Stimulated activated naive CD4-positive, alpha-beta T cell treated with Interleukin-2 at 50 U/mL for 16 hours (primary cell): Measurements from ENCODE around the gene COBL.

Experiments used
- DNase-seq: peaks from one replicate; lab custom pipeline; 2025; lab: John Stamatoyannopoulos, UW

Gene COBL

DNA sequence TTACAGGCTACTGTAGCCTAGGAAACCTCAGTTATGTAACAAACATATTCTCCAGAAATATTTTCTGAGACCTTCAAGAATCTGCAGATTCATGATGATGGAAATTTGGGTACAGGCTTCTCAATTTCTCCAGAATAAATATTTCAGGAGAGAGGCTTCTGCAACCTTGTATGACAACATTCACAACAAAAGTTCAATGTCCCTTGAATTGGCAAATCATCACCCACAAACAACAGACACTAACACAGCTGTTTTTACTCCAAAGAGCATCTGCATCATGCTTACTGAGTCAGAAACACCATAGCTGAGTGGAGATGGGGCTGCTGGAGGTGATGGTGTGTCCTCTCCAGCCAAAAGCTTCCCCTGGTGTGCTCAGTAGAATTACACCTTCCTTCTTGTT, 9.3 kb upstream of the COBL start:
- no peak for DNase-seq

DNA sequence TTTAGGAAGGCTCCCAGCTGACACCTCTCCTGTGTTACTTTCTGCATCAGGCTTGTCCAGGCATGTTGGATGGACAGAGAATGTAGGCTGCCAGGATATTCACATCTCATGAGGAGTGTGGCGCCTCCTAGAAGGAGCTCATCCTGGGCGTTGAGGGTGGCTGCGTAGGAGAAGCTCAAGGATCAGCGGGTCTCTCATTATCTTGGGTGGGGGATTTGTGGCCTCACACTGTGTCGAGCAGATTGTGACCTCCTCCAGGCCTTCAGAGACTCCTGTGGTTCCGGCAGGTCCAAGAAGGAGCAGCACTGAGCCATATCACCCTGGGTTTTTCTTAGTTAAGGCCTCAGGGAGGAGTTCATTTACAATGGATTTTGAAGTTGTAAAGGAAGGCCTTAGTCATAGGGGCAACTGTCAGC, 8.7 kb upstream of the COBL start:
- no peak for DNase-seq

DNA sequence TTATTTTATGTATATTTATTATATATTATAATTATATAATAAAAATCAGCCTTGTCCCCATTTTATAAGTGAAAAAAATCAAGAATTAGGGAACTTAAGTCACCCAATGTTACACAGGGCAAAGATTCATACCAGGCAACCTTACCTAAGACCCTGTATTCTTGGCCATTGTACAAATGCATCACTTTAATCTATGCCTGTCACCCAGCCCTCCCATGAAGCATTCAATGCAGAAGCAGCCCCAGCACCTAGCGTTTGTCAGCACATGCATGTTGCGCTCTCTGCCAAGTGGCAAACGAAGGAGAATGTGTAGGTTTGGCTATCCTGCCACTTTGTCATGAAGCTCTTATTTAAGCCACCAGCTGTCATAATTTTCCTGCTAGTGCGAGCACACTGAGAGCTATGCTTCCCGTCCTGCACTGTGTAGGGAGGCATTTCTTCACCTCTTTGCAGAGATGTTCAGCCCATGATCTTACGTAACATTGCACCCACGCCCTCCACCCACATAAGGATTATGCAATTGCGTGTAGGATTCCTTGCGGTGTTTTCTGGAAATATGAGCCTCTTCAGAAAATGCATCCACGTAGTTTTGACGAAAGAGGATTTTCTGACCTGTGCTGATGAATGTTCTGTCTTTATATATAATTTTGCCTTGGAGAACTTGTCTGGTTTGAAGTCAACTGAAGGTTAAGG, 7.7 kb upstream of the COBL start:
- no peak for DNase-seq

DNA sequence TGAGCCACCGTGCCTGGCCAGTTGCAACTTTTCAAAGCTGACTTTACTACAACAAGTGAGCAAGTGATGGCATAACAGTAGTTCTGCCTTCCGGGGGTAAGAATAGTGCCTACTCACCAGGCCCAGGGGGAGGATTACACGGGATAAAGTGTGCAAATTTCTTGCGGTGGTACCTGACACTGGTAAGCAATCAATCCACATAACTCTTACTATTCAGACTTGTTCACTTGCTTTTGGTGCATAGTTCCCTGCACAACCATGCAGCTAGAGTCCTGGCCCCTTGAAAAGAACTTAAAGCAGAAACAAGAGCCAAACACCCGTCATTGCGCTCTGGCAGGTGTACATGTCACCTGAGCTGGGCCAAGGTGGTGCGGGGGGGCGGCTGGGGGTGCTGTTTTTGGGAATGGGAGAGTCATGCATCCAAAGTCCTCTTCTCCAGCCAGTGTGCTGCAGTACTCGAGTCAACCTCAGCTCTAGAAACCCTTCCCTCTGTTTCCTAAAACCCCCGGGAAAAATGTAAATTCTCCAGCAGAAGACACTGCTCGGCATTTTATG, 5.4 kb upstream of the COBL start:
- no peak for DNase-seq

DNA sequence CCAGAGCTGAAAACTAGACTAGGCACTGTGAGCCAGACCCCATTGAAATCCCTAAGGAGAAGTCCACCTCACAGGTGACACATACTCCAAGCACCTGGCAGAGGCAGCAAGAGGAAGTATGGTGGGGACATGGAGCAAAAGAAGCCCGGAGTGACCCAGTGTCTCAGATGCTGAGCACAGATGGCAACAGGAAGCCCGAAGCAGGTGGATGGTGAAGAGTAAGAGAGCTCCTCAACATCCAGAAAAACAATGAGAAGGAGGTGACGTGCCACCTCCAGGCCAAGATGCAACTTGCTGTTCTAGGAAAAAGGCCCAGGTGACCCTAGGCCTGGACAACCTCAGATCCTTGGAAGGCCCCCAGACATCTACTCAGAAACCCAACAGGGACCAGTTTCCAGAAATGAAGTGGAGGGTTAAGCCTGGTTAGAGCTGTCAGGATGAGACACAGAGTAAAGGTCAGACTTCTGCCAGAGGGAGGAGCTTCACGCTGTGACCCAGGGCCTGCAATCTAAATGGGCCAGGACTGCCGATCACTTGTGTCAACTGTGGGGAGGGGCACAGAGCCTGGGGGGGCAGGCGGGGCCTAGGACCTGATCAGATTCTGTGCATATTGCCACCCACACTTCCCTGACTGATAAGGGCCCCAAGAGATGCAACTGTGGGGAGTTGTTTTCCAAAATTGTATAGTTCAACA, 2.4 kb upstream of the COBL start:
- DNase-seq: no peak

DNA sequence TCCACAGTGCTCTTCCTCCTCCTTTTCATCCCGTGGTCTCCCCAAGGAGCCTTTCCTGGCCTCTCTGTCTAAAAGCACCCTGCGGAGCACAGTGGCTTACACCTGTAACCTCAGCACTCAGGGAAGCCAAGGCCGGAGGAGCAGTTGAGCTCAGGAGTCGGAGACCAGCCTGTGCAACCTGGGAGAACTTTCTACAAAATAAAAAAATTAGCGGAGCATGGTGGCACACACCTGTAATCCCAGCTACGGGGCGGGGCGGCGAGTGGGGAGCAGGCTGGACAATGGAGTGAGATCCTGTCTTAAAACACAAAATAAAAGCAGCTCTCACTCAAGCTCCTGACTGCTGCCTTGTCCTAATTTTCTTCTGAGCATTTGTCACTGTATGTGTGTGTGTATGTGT, 1.4 kb upstream of the COBL start:
- DNase-seq: no peak

DNA sequence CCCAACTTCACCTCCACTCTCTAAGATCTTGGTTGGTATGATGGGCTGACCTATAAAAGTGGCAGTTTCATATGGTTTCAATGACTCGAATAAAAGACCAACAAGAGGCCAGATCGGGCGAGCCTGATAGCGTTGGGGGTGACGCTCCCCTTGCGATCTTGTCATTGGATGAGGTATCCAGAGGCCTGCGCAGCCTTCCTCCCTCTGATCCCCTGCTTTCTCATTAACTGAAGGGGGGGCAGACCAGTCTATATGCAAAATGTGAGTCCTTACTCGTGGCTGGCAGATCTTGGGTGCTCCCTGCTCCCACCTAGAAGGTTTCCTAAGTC, 937 bp upstream of the COBL start:
- DNase-seq: no peak

DNA sequence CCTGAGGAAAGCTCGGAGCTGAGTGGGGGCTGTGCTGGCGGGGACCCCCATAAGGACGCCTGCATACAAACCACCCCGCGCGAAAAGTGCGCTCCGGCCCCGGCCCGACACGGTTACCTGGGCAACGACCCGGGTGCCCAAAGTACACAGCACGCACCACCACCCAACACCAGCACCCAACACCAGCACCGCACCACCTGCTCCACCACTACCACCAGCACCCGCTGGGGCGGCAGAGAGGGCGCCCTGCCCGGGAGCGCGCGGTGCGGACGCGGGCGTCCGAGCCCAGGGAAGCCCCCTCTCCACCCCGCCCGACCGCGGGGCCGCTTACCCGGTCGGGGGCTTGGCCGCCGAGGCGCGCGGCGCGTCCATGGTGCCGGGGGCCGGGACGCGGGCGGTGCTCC, 345 bp downstream of the COBL start:
- DNase-seq: no peak

DNA sequence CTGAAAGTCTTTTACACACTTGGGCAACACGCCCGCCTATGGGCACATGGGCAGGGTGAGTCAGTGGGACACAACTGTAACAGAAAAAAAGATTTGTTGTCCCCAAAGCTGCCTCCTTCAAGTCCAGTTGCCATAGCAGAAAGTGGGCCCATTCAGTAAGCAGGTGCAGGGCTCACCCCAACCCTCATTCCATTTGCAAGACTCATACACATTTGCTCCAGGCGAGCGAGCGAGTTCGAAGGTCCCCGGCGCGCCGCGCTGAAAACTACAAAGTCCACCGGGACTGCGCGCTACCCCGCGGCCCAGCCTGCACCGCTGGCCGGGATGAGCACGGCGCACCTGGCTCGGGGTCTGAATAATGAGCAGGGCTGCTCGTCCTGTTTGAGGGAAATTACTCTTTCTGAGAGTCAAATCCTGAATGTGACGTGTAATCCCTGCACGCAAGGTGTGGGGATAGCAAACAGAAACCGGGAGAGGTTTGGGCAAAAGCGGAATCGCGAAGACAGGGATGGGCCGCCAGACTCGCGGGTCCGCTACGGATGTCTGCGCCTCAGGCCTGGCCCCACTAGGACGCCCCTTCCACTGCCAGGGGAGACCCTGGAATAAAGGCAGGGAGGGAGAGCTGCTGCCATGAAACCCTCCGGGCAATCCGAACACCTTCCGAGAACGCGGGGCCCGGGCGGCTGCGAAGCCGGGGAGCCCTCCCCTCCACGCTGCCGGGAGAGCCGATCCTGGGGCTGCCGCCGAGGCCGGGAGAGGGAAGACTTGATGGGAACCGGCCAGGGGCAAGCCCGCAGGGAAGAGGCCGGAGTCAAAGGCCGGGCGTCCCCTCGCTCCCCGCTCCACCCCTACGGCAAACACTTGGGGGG, 982 bp downstream of the COBL start:
- DNase-seq: no peak

DNA sequence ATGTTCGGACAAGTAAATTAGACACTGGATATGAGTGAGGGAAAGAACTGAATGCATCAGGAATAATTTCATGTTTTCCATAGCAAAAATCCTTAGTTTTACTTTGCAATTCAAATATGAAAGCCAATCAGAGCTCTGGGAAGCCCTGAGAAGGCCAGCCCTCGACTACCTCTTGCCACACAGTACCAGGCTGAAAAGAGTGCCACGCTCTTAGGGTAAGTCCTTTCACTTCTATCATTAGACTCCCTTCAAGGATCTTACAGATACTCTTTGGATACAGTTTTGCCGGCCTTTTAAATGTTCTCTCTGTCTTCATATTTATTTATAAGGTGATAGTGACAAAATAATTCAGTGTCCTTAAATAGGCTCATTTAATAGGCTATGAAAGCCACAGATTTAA, 1.9 kb downstream of the COBL start:
- DNase-seq: no peak

DNA sequence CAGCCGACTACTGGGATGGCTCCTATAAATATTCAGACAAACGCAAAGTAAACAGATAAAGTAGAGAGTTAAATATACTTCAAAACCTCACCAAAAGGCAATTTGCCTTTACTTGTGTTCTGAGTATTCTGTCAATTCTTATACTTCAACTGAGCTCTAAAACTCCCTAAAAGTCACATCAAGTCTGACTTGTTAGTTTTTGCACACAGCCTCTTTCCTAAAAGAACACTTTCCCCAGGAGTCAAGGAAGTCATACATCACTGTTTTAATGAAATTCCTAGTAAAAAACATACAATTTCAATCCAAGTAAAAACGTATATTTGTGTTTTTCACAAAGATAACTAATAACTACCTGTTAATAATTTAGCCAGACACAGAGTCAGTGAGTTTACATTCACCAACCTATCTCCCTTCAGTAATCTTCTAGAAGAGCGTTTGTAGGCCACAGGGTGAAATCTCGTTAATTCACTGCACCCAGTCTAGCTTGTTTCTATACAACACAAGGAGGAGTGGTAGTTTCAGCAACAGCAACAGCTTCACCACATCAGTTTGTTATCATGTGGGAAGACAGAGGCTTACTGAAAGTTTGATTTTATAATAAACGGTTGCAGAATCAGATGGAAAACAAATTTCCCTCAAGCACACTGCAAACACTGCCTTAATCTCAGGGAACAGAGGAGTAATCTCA, 2.7 kb downstream of the COBL start:
- DNase-seq: no peak

DNA sequence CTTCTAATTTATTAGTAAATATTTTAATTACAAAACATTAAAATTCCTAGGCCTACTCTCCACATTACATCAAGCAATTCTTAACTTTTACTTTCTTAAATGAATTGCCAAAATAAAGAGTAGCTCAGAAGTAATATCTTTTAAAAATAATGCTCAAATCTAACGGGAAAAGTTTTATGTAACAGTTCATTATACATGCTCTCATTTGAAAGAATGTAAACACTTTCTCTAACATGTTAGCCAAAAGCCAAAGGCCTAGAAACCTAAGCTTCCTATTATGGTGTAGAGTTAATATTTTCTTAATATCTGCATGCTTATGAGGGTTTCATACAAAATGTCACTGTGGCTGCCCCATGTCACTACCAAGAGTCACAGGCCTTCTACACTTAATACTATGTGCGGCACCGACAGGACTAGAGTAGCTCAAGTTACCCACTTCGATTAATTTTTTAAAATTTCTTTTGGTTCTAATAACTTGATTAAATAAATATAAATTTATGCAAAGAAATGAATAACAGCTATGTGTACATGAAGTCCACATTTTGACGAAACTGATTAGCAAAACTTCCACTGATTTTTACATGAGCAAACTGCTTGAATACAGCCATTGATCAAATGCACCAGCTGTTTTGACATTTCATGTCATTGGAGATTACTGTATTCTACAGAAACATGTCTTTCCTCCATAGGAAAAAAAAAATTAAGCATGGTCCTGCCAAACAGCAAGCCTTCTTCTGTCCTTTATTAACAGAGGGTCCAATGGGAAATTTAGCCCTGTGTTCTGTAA, 3.5 kb downstream of the COBL start:
- no peak for DNase-seq

DNA sequence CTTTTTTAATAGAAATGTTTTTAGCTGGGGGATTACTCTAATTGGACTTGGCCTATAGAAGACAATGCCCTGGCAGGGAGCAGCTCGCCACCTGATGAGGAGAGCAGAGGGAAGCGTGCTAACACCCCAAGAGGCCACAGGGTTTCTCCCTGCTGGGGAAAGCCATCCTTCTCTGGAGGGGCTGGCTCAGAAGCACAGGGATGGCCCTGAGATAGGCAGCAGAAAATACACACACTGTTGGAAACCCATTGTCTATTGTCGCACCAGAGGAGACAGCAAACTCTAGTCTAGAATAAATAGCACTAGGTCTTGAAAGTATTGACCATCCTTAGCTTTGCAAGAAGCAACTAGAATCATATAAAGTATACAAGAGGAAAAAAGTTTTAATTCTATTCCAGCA, 5.4 kb downstream of the COBL start:
- no peak for DNase-seq

DNA sequence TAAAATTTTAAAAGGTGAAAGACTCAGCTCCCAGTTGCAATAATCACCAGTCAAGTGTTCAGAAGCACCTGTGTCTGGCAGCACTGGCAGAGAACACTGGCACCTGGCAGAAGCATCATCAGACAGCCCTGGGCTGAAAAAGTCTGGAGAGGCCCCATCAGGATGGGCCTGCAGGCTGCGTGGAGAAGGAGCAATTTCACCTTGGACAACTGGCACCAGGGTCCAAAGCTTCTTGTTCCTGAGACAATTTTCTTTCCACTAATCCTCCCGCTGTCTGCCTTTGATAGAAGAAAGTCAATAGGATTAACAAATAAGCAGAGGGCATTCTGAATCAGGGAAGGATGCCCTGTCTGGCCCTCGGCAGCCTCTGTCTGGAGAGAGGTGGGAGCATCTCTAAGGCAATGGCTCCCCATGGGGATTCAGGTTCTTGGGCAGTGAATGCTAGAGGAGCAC, 6.5 kb downstream of the COBL start:
- DNase-seq: no peak

DNA sequence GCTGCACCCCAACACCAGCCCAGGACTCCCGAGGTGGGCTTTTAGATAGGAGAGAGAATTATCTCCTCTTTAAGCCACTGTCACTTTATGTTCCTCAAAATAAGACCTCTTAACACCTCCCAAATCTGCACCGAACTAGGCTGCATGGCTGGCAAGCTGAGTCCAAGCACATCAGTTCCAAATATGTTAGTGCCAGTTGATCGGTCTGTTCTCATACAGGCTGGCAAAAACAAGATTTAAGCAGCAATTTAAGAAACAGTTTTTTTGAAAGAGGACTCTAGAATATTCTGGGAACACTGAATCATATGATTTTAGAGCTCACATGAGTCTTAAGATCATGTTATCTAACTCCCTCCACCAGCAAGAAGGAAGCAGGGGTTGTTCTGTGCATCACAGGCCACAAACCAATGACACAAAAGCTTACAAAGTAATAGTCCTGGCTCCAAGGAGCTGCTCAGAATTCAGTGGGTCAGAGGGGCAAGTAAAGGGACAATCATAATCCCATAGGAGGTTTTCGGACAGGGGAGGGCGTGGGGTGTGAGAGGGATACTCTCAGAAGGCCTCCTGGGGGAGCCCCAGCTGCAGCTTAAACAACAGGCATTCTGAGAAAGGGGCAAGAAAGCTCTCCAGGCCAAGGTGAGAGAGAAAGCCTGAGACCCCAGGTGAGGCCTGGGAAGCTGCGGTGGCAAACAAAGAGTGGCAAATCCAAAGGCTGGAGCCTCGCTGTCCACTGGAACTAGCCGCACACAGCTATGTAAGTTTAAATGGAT, 7.1 kb downstream of the COBL start:
- no peak for DNase-seq

DNA sequence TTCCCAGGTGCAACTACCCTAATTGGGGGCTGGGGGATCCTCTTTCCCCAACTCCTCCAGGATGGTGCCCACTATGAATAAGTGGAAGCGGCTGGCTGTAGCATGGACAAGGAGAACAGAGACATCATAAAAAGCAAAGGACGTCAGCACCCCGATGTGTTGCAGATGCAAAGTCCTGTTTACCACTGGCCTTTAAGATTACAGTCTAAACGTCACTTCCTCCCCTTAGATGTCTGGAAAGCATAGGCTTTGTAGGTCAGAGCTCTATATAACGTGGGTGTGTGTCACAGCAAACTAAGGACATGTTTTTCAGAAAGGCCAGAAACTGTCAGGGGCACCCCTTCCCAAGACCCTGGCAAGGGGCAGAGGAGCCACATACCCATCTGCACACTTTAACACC, 7.9 kb downstream of the COBL start:
- no peak for DNase-seq

DNA sequence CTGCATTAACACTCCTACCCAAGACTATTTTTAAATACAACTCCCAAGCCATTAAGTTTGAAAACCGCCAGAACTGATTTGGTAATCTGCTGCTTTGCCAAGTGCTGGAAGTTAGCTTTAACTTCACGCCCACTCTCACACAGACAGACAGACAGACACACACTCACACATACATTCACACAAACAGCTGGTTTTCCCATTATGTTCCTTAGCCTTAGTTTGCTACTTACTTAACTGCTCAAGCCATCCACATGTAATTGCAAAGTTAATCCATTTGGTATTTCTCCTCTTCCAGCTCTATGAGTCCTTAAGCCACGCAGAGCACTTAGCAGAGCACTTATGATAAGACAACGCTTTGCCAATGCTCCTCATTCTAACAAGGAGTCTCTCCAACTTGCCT, 8.3 kb downstream of the COBL start:
- DNase-seq: no peak

DNA sequence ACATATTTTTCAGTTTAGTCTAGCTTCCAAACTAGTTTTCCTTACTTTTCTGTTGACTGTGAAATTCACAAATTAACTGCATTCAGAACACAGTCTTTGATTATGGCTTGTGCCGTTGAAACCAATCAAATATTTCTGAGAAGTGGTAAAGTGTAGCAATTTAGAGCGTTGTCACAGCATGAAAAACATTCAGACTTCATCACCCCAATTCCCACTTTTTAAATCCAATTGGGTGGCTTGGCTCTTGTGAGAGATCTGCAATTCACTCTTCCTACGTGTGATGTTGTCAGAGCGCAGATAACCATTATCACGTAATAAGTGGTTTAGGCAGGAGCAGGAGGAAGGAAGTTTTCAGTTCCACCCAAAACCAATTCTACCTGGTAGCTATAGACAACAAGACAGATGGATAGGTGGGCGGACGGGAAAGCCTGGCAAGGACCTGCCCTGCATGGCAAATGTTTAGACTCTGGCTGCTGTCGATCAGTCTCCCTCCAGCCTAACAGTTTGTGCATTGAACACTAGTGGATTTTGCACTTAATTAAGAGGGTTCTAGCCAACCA, 8.9 kb downstream of the COBL start:
- no peak for DNase-seq

DNA sequence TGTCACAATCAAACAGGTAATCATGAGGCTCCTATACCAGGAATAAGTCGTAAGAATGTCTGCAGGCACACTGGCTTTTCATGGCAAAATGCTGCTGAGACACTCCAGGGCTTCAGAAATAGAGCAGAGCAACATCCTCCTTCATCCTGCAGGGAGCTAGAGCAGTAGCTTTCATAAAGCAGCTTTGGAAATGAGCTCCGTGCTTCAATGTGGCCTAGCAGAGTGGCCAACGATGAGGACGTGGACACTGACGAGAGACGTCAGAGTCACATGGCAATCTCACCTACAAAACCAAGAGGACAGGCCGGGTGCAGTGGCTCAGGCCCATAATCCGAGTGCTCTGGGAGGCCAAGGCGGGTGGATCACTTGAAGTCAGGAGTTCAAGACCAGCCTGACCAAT, 9.8 kb downstream of the COBL start:
- no peak for DNase-seq

DNA sequence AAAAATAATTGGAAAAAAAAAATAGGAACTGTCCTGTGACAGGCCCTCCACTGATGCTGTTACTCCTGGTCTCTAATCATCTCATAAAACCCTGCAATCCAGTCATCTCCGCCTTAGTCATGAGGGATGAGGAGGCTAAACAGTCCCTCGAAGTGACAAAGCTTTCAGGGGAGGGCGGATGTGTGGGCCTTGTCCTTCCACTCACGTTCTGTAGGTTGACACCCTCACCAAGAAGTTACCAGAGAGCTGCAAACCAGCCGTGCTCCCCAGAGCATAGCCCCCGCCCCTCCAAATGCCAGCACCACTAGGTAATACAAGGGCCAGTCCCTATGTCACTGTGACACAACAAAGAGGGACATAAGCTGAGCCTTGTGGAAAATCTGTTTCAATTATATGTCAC, 11.9 kb downstream of the COBL start:
- no peak for DNase-seq
